Pancreas (tissue), 10 donors: Measurements from ENCODE around the gene ZNF787. TPM values are rescaled to one million over a fixed set of nuclear protein-coding genes. Genes with fewer than 3 reads are reported as not detected.

Source experiments
- ATAC-seq, 4 donors: fragments of 200-7000 bp; cut with Tn5 transposase; one replicate each; pipeline versions ENCODE4 v1.8.0 to v1.9.1; 2020; ENCODE audit warnings: mild to moderate bottlenecking in 4 of 4, moderate library complexity in 4 of 4
- DNase-seq, 6 donors: peaks; one replicate each; pipeline ENCODE4 v3.0.0-alpha.2; 2020
- FAIRE-seq: peaks from 2 replicates; lab custom pipeline; 2012; peaks lifted over from hg19 to GRCh38; lab: Jason Lieb, UNC
- H3K27ac ChIP-seq, 4 donors: fragments of 200-600 bp; sonication (generic); 1 replicate in 3 of 4; 2 replicates in 1 of 4; pipeline versions ENCODE4 v1.5.0 to v1.8.0; 2020
- H3K27me3 ChIP-seq, 4 donors: fragments of 200-600 bp; one replicate each; pipeline ENCODE4 v1.8.0; 2021
- H3K36me3 ChIP-seq, 3 donors: fragments of 200-600 bp; sonication (generic) in 1 of 3; one replicate each; pipeline versions ENCODE4 v1.5.0 to v1.8.0; 2020 to 2021
- H3K4me1 ChIP-seq, 3 donors: fragments of 200-600 bp; one replicate each; pipeline ENCODE4 v1.8.0; 2021
- H3K4me3 ChIP-seq, 4 donors: fragments of 200-600 bp; sonication (generic) in 2 of 4; one replicate each; pipeline versions ENCODE4 v1.5.0 to v1.8.0; 2020 to 2021
- H3K9me3 ChIP-seq, 4 donors: fragments of 200-600 bp; one replicate each; pipeline ENCODE4 v1.8.0; 2021
- WGBS, 2 donors: extraction: QIAGEN DNeasy Blood & Tissue Kit; methylation state at CpG; one replicate each; pipeline ENCODE4 v1.1.7; 2013; 5-methylcytosine and 5-hydroxymethylcytosine counted together
- intact Hi-C, 3 donors: fragments of 100-400 bp; cut with DNase I; formaldehyde crosslinking; loops; one replicate each; pipeline versions ENCODE4 v1.11.1 to v1.14.2; 2022
- polyA plus RNA-seq, 2 donors: library from polyadenylated mRNA; stranded (reverse); fragments of 200-250 nt; gene quantifications; one replicate each; pipeline ENCODE4 v1.2.3, GENCODE V29; 2013
- total RNA-seq, 6 donors: library from RNA; stranded (reverse); fragmentation: NEBNext Ultra II Directional in 4 of 6; extraction: Animal tissue kit (Norgen Biotek cat#: 25700) in 4 of 6; gene quantifications; one replicate each; pipeline versions ENCODE4 v1.2.1 to v1.2.4, GENCODE V29; 2021 to 2023
- TF ChIP-seq, protein P1 (sequence below), 4 donors: fragments of 200-600 bp; sonication (generic) in 3 of 4; IDR thresholded peaks; one replicate each; pipeline versions ENCODE4 v1.5.0 to v1.8.0; 2021; ENCODE audit warnings: antibody characterized with exemption in 4 of 4
- donor health status: healthy with polysubstance abuse.
- donor health status: DM: no; HTN: no; CAD: no; lungs with moderate emphysema.
- donor health status: DM: no; HTN: no; CAD: no.
- donor health status: control.
- donor health status: control.
- donor health status: Bipolar disorder and iron deficiency.
- donor health status: DM: yes; HTN: yes; CAD: no.
- donor health status: DM: no; HTN: no; CAD: no.
- donor health status: DM: no; HTN: no; CAD: no.
- donor health status: DM: yes; HTN: yes; CAD: no.

The ZNF787 gene
- total RNA-seq (10 to 100 TPM; 22.1 to 41.9 (median 25.6) TPM), polyA plus RNA-seq (10 to 100 TPM; 13.6 to 31.1 TPM)

DNA sequence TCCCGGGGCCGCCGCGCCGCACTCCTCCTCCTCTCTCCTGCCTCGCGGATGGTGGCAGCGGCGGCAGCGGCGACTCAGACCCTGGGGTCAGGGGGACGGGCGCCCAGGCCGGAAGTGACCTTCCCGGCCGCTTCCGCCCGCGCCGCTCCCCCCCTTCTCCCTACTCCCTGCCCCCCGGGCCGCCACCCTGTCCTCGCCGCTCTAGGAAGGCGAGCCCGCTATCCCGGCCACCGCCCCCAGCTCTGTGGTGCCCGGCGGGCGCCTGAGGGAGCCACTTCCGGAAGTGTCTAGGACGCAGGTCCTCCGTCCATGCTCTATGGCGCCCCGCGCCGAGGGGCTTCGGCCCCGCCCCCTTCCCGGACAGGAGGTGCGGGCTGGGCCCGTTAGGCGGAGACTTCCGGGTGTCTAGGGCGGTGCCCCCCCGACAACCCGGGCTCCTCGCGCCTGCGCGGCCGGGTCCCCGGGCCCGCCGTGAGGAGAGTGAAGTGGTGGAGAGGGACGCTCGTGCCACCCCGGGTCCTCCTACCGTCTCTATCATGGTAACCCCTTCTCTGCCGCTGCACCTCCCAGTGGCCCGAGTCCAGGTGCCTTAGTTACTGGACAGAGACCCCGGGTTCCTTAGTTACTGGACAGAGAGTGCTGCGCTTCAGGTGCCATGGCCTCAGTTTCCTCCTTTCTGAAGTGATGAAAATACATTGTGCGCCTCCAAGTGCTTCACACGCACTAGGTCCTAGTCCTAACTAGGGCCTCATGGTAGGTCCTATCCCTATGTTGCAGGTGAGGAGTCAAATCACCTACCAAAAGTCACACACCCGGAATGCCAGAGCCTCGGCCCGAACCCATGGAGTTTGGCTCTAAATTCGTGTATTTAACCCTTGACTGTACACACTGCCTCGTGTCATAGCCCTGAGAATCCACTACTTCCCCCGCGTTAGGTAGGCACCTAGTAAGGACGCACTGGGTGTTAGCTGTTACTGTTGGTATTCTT is at the start of gene ZNF787:
Gene ZNF787 (minus strand): TSS at position 116 of the 988 bp plus-strand sequence. CDS start 18,078 bp downstream, outside the sequence.
- DNase-seq (peak; percentile 98 to 100 (median 99)), ATAC-seq (peak; percentile 86 to 94 (median 88)), FAIRE-seq (peak; percentile 59)
- intact Hi-C loops = no loop called here
- H3K4me3 ChIP-seq = peak within 1 kb of the TSS; percentile 45 to 75 (median 61)
- H3K4me1 ChIP-seq = peaks cover 23 to 41% (median 28%) of the 10 kb centered on the region in 3 donors
- no peaks in the 10 kb centered on the region for H3K36me3 ChIP-seq
- WGBS, 2 donors = 5 to 8% methylated on average over 48 to 74 of the region's 74 CpGs
- H3K9me3 ChIP-seq = no peaks in the 10 kb centered on the region
- H3K27ac ChIP-seq = peak within 1 kb of the TSS; percentile 83 to 94 (median 87)
- H3K27me3 ChIP-seq = no peaks in the 10 kb centered on the region
- TF ChIP-seq, protein P1, sequence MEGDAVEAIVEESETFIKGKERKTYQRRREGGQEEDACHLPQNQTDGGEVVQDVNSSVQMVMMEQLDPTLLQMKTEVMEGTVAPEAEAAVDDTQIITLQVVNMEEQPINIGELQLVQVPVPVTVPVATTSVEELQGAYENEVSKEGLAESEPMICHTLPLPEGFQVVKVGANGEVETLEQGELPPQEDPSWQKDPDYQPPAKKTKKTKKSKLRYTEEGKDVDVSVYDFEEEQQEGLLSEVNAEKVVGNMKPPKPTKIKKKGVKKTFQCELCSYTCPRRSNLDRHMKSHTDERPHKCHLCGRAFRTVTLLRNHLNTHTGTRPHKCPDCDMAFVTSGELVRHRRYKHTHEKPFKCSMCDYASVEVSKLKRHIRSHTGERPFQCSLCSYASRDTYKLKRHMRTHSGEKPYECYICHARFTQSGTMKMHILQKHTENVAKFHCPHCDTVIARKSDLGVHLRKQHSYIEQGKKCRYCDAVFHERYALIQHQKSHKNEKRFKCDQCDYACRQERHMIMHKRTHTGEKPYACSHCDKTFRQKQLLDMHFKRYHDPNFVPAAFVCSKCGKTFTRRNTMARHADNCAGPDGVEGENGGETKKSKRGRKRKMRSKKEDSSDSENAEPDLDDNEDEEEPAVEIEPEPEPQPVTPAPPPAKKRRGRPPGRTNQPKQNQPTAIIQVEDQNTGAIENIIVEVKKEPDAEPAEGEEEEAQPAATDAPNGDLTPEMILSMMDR (IDR thresholded peaks at IDR 0.05) = no peak

DNA sequence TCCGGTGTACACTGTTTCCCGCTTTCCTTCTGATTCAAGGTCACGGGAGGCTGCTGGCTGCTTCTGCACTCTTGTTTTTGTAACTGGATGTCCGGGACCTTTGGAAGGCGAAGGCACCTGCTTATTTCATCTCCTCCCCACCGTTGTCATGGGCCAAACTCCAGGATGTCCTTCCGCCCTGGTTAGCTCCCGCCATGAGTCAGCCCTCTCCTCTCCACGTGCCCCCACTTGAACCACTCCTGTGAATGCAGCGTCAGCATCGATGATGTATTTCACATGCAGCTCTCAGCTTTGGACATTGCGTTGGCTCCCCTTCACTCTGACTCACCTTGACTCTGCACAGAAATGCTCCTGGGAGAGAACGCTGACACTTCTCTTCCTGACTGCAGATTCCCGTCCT is 49.2 kb upstream of the ZNF787 start:
- 27 to 40% methylated on average over 14 of the region's 14 CpGs for WGBS, 2 donors
- FAIRE-seq (no peak), ATAC-seq (peak; percentile 57 to 86 (median 70)), DNase-seq (peak in 3 of 6 donors; percentile 48 to 76 (median 63))
- intact Hi-C loops = loop anchor here in 1 of 3 donors (5.0 kb wide), 1 partner anchor 68 kb away; no protein-coding TSS in a partner anchor
- H3K4me3 ChIP-seq = no peak overlapping the region
- H3K27ac ChIP-seq = no peak overlapping the region
- no peaks in the 10 kb centered on the region for H3K9me3 ChIP-seq
- no peaks in the 10 kb centered on the region for H3K36me3 ChIP-seq
- H3K4me1 ChIP-seq = no peaks in the 10 kb centered on the region
- no peaks in the 10 kb centered on the region for H3K27me3 ChIP-seq
- TF ChIP-seq, protein P1 (IDR thresholded peaks at IDR 0.05) = no peak

DNA sequence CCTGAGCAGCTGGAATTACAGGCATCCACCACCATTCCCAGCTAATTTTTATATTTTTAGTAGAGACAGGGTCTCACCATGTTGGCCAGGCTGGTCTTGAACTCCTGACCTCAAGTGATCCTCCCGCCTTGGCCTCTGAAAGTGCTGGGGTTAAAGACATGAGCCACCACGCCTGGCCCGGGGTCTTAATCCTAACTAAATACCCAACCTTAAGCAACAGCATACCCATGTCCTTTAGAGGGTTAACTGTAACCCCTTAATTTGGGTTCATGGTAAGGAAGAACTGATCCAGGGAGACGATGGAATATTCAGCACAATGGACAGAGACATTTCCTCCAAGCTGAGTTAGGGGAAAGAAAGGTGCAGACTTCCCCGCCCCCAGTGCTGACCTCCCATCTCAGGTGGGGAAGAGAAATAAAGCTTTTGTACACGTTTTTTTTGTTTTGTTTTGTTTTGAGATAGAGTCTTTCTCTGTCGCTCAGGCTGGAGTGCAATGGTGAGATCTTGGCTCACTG is 46.0 kb upstream of the ZNF787 start:
- H3K27me3 ChIP-seq = no peaks in the 10 kb centered on the region
- no peak overlapping the region for H3K4me3 ChIP-seq
- no peaks in the 10 kb centered on the region for H3K9me3 ChIP-seq
- no peaks in the 10 kb centered on the region for H3K36me3 ChIP-seq
- no peak for DNase-seq
- no peak for FAIRE-seq
- ATAC-seq = no peak
- H3K4me1 ChIP-seq = no peaks in the 10 kb centered on the region
- intact Hi-C loops = no loop called here
- H3K27ac ChIP-seq = no peak overlapping the region
- TF ChIP-seq, protein P1 (IDR thresholded peaks at IDR 0.05) = no peak
- WGBS, 2 donors = 45 to 48% methylated on average over 7 of the region's 7 CpGs

DNA sequence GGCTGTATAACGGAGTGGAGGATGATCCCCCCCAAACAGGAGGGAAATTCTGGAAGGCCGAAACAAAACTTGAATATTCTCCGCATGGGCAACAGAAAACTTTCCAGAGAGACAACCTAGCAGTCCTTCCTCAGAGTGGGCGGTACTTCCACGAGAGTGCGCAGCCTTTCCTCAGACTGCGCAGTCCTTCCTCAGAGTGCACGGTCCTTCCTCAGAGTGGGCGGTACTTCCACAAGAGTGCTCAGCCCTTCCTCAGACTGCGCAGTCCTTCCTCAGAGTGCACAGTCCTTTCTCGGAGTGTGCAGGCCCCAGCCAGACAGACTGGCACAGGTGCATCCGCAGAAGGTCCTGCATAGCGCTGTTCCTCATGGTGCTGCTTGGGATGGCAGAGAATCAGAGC is 42.0 kb upstream of the ZNF787 start:
- ATAC-seq = no peak
- H3K27me3 ChIP-seq = no peaks in the 10 kb centered on the region
- H3K36me3 ChIP-seq = peaks cover 0 to 21% (median 3%) of the 10 kb centered on the region in 3 donors
- FAIRE-seq = no peak
- no peak overlapping the region for H3K4me3 ChIP-seq
- no peak overlapping the region for H3K27ac ChIP-seq
- H3K9me3 ChIP-seq = no peaks in the 10 kb centered on the region
- WGBS, 2 donors = 91% methylated on average over 13 of the region's 13 CpGs
- intact Hi-C loops = no loop called here
- H3K4me1 ChIP-seq = no peaks in the 10 kb centered on the region
- TF ChIP-seq, protein P1 (IDR thresholded peaks at IDR 0.05) = no peak
- DNase-seq = no peak
